Endothelial cell of umbilical vein (primary cell): Measurements from ENCODE around the gene HMGXB4. TPM values are rescaled to one million over a fixed set of nuclear protein-coding genes. Genes with fewer than 3 reads are reported as not detected.

ENCODE experiments used
- BruUV-seq: library from RNA; stranded (reverse); fragments of 400-500 nt; replicated peaks from 2 replicates; lab custom pipeline; 2021; lab: Mats Ljungman, UMichigan
- CTCF ChIA-PET: fragments of 300-600, 350-600 bp; sonication (Branson Sonifier 250); formaldehyde crosslinking; loops from one replicate; lab custom pipeline; 2021; ENCODE audit warnings: antibody characterized with exemption, inconsistent platforms; lab: Charles Lee
- POLR2A ChIA-PET: fragments of 300-600, 350-600 bp; sonication (Branson Sonifier 250); formaldehyde crosslinking; loops from one replicate; lab custom pipeline; 2021; ENCODE audit warnings: antibody characterized with exemption, inconsistent platforms; lab: Charles Lee
- DNase-seq: peaks from one replicate; pipeline ENCODE4 v3.0.0-alpha.2; 2011; ENCODE audit warnings: low read depth, low spot score
- FAIRE-seq: peaks from 2 replicates; lab custom pipeline; 2011; peaks lifted over from hg19 to GRCh38; lab: Jason Lieb, UNC
- H2AFZ ChIP-seq: 2 replicates; pipeline ENCODE4 v1.6.0; 2012; ENCODE audit warnings: low read depth, low read length, control low read depth, inconsistent platforms
- H3K27ac ChIP-seq: 2 replicates; pipeline ENCODE4 v1.5.1; 2011; ENCODE audit warnings: low read depth, mild to moderate bottlenecking, control low read depth, low read length, moderate library complexity; ENCODE audit not compliant: insufficient read depth
- H3K27me3 ChIP-seq, 2 experiments: 2 replicates each; pipeline versions ENCODE4 v1.6.0 to v1.6.1; 2011; ENCODE audit warnings: low read length in 2 of 2, mixed read lengths in 1 of 2; ENCODE audit not compliant: control insufficient read depth in 2 of 2, insufficient read depth in 2 of 2
- H3K36me3 ChIP-seq, 2 experiments: 2 replicates in 1 of 2; 3 replicates in 1 of 2; pipeline ENCODE4 v1.5.1; 2011; ENCODE audit warnings: low read length in 2 of 2, mild to moderate bottlenecking in 1 of 2, moderate library complexity in 1 of 2; ENCODE audit not compliant: control insufficient read depth in 2 of 2, insufficient read depth in 2 of 2; ENCODE audit errors: extremely low read depth in 1 of 2
- H3K4me1 ChIP-seq: 3 replicates; pipeline ENCODE4 v1.5.1; 2011; ENCODE audit warnings: mild to moderate bottlenecking, low read length; ENCODE audit not compliant: control insufficient read depth, insufficient read depth; ENCODE audit errors: extremely low read depth
- H3K4me2 ChIP-seq: 2 replicates; pipeline ENCODE4 v1.6.1; 2011; ENCODE audit warnings: low read length, control low read depth, mixed read lengths; ENCODE audit not compliant: insufficient read depth
- H3K4me3 ChIP-seq, 3 experiments: fragments of 200-600 bp in 1 of 3; sonication (generic), shearing (Covaris generic) in 1 of 3; replicated peaks in 1 of 3; 2 replicates each; pipeline ENCODE4 v1.5.1; 2011 to 2016; ENCODE audit warnings: control low read depth in 3 of 3, low read length in 3 of 3, mild to moderate bottlenecking in 2 of 3, inconsistent platforms in 1 of 3, low read depth in 1 of 3, moderate library complexity in 1 of 3; ENCODE audit not compliant: insufficient read depth in 1 of 3
- H3K79me2 ChIP-seq: 2 replicates; pipeline ENCODE4 v1.6.0; 2012; ENCODE audit warnings: low read length, inconsistent platforms; ENCODE audit not compliant: control insufficient read depth, insufficient read depth
- H3K9ac ChIP-seq: replicated peaks from 2 replicates; pipeline ENCODE3; 2011; ENCODE audit warnings: low read length, control low read depth; ENCODE audit not compliant: insufficient read depth; ENCODE audit errors: extremely low read depth
- H3K9me1 ChIP-seq: replicated peaks from 3 replicates; pipeline ENCODE4 v1.6.0; 2011; ENCODE audit warnings: mild to moderate bottlenecking, low read length; ENCODE audit not compliant: control insufficient read depth, insufficient read depth; ENCODE audit errors: extremely low read depth
- H3K9me3 ChIP-seq: replicated peaks from 2 replicates; pipeline ENCODE4 v1.5.1; 2012; ENCODE audit warnings: low read length, inconsistent platforms; ENCODE audit not compliant: control insufficient read depth, insufficient read depth
- H4K20me1 ChIP-seq: replicated peaks from 2 replicates; pipeline ENCODE3; 2011; ENCODE audit warnings: mild to moderate bottlenecking, low read length; ENCODE audit not compliant: control insufficient read depth, insufficient read depth; ENCODE audit errors: extremely low read depth
- CTCF ChIP-seq, 2 donors: IDR thresholded peaks; 1 replicate in 1 of 2; 2 replicates in 1 of 2; pipeline ENCODE4 v1.5.1; 2011; ENCODE audit warnings: low read length in 2 of 2, mild to moderate bottlenecking in 2 of 2, moderate library complexity in 2 of 2, control low read depth in 1 of 2, inconsistent platforms in 1 of 2, low read depth in 1 of 2; ENCODE audit not compliant: insufficient read depth in 1 of 2; ENCODE audit errors: extremely low read depth in 1 of 2
- EZH2 ChIP-seq: IDR thresholded peaks from 2 replicates; pipeline ENCODE4 v1.6.1; 2012; ENCODE audit warnings: borderline replicate concordance, low read depth, mild to moderate bottlenecking, moderate library complexity, low read length, inconsistent platforms; ENCODE audit not compliant: severe bottlenecking
- FOS ChIP-seq: IDR thresholded peaks from 2 replicates; pipeline ENCODE4 v1.6.1; 2011; ENCODE audit warnings: mild to moderate bottlenecking, low read length, moderate library complexity, borderline replicate concordance; ENCODE audit not compliant: insufficient read depth
- GATA2 ChIP-seq: IDR thresholded peaks from 2 replicates; pipeline ENCODE4 v1.7.0; 2011; ENCODE audit warnings: low read depth, mild to moderate bottlenecking, moderate library complexity, mixed read lengths, low read length; ENCODE audit not compliant: insufficient read length, insufficient read depth
- JUN ChIP-seq: IDR thresholded peaks from 2 replicates; pipeline ENCODE4 v1.6.1; 2011; ENCODE audit warnings: borderline replicate concordance, low read depth; ENCODE audit not compliant: insufficient read length, insufficient read depth
- MAX ChIP-seq: IDR thresholded peaks from 2 replicates; pipeline ENCODE4 v1.6.1; 2011; ENCODE audit not compliant: insufficient read depth, insufficient read length
- MYC ChIP-seq: IDR thresholded peaks from one replicate; pipeline ENCODE4 v1.6.1; 2011; ENCODE audit warnings: mild to moderate bottlenecking, low read depth, low read length
- POLR2A ChIP-seq: IDR thresholded peaks from 2 replicates; pipeline ENCODE4 v1.6.1; 2012; ENCODE audit warnings: low read depth, mild to moderate bottlenecking, control low read depth, low read length
- POLR2AphosphoS5 ChIP-seq: IDR thresholded peaks from 2 replicates; pipeline ENCODE4 v1.6.1; 2012; ENCODE audit warnings: low read depth, mild to moderate bottlenecking, control low read depth, low read length, moderate library complexity; ENCODE audit not compliant: insufficient read depth
- dilution Hi-C: fragments of 300-500 bp; cut with MboI; formaldehyde crosslinking; loops from one replicate; pipeline ENCODE4 v1.15.0; 2019; ENCODE audit warnings: low sequenced_read_pairs; ENCODE audit not compliant: extremely low pct_ligation_motif_present
- intact Hi-C: fragments of 100-400 bp; cut with micrococcal nuclease; formaldehyde crosslinking; loops from one replicate; pipeline ENCODE4 v1.10.0; 2022
- polyA plus RNA-seq, 4 experiments: library from polyadenylated mRNA; depleted of rRNA in 3 of 4; stranded (reverse) in 3 of 4; unstranded in 1 of 4; fragments of >200 nt; gene quantifications; 2 replicates each; pipeline versions ENCODE4 v1.2.1 to v1.2.3, GENCODE V29; 2011 to 2012; ENCODE audit warnings: missing spikeins in 1 of 4
- total RNA-seq: library from RNA; stranded (reverse); gene quantifications from 2 replicates; pipeline ENCODE4 v1.2.3, GENCODE V29; 2021

HMGXB4 gene
- total and polyA plus RNA-seq, 2 donors (not counting 3 experiments of a cell fraction or from before 2014, with no cell fraction given) = 12.2 to 30.5 TPM

GRCh38 chr22:35219012-35219411, 38.3 kb upstream of the HMGXB4 start:
- no peaks in the 10 kb centered on the region for H3K27me3 ChIP-seq
- no peak overlapping the region for H2AFZ ChIP-seq
- TF ChIP-seq FOS (no peak), JUN (no peak), GATA2 (no peak), MYC (no peak), POLR2A (no peak)
- intact Hi-C loops = no loop called here
- no peak overlapping the region for H3K4me2 ChIP-seq
- dilution Hi-C loops = no loop called here
- H4K20me1 ChIP-seq = no peaks in the 10 kb centered on the region
- no peaks in the 10 kb centered on the region for H3K9me3 ChIP-seq
- no TSS peak for BruUV-seq
- H3K4me1 ChIP-seq = no peaks in the 10 kb centered on the region
- no peak overlapping the region for H3K27ac ChIP-seq
- ChIA-PET POLR2A (no interaction called here), CTCF (interaction anchor here (1.1 to 1.2 kb wide), 2 partner anchors 11 to 12 kb away, joined by 3 read pairs; no protein-coding TSS in a partner anchor)
- H3K9ac ChIP-seq = no peak overlapping the region
- DNase-seq (no peak), FAIRE-seq (no peak)
- no peaks in the 10 kb centered on the region for H3K9me1 ChIP-seq
- no peaks in the 10 kb centered on the region for H3K36me3 ChIP-seq
- H3K79me2 ChIP-seq = no peaks in the 10 kb centered on the region
- H3K4me3 ChIP-seq = no peak overlapping the region

- CTCF ChIA-PET = interaction anchor here (1.2 to 4.6 kb wide), 2 partner anchors 11 to 70 kb away, joined by 4 to 40 read pairs; no protein-coding TSS in a partner anchor
Measured at GRCh38 chr22:35220221-35220620, 37.1 kb upstream of the HMGXB4 start.

More at GRCh38 chr22:35220221-35220620, 37.1 kb upstream of the HMGXB4 start:
- Histone ChIP-seq H3K9me1 (no peaks in the 10 kb centered on the region), H3K36me3 (no peaks in the 10 kb centered on the region), H3K9ac (no peak overlapping the region), H3K27me3 (no peaks in the 10 kb centered on the region), H3K4me3 (no peak overlapping the region), H3K9me3 (no peaks in the 10 kb centered on the region), H4K20me1 (no peaks in the 10 kb centered on the region), H3K79me2 (no peaks in the 10 kb centered on the region), H2AFZ (no peak overlapping the region), H3K4me1 (no peaks in the 10 kb centered on the region), H3K4me2 (no peak overlapping the region), H3K27ac (no peak overlapping the region)
- intact Hi-C loops (no loop called here), dilution Hi-C loops (no loop called here)
- TF ChIP-seq MYC (no peak), EZH2 (no peak), JUN (no peak), POLR2AphosphoS5 (no peak), CTCF (IDR thresholded peaks at IDR 0.05; ENCODE audit: extremely low read depth in 1 of 2, insufficient read depth in 1 of 2, low read depth in 1 of 2, low read length in 2 of 2) (no peak), MAX (no peak), GATA2 (no peak), FOS (no peak), POLR2A (no peak)
- no TSS peak for BruUV-seq
- no peak for DNase-seq
- POLR2A ChIA-PET = no interaction called here
- no peak for FAIRE-seq
